ENCODE results near the gene MIB2. TPM values are rescaled to one million over a fixed set of nuclear protein-coding genes. Genes with fewer than 3 reads are reported as not detected.

The MIB2 gene
- total and polyA plus RNA-seq, 2 experiments from 2014 or later = 47.5 to 75.3 TPM

- H3K36me3 ChIP-seq (replicated peaks; ENCODE audit: insufficient read depth, low read depth) = no peaks in the 10 kb centered on the region
- no peaks in the 10 kb centered on the region for H3K79me2 ChIP-seq
- no peaks in the 10 kb centered on the region for H3K9me2 ChIP-seq (replicated peaks; ENCODE audit: insufficient read depth)
- H4K20me1 ChIP-seq (ENCODE audit: insufficient read depth, poor library complexity, severe bottlenecking) = no peaks in the 10 kb centered on the region
- TF ChIP-seq EZH2 (IDR thresholded peaks at IDR 0.05; ENCODE audit: borderline replicate concordance) = no peak
- no peak for TF ChIP-seq EZH2phosphoT487 (IDR thresholded peaks at IDR 0.05; ENCODE audit: low read depth, severe bottlenecking, unreplicated experiment)
- TF ChIP-seq CTCF (IDR thresholded peaks at IDR 0.05; ENCODE audit: poor library complexity) = no peak
- peak; percentile 4 for DNase-seq (ENCODE audit: low spot score)
- peaks cover 19% of the 10 kb centered on the region for H3K4me1 ChIP-seq (ENCODE audit: insufficient read depth)
- 97% methylated on average over 49 of the region's 53 CpGs for WGBS (ENCODE audit: low lambda C conversion rate, missing lambda C conversion rate)
- no peak overlapping the region for H2AFZ ChIP-seq
- H3K4me3 ChIP-seq = no peak overlapping the region
- no peak overlapping the region for H3K27ac ChIP-seq
- no peaks in the 10 kb centered on the region for H3K9me3 ChIP-seq (ENCODE audit: low read depth)
- no peak overlapping the region for H3K4me2 ChIP-seq
- peaks cover 15% of the 10 kb centered on the region for H3K27me3 ChIP-seq
Measured at GRCh38 chr1:1627829-1628753, 12.8 kb downstream of the MIB2 start.

GRCh38 chr1:1628754-1629429 is 13.6 kb downstream of the MIB2 start:
- H3K79me2 ChIP-seq = no peaks in the 10 kb centered on the region
- no peak overlapping the region for H2AFZ ChIP-seq
- H3K4me1 ChIP-seq (ENCODE audit: insufficient read depth) = peaks cover 19% of the 10 kb centered on the region
- no peak for TF ChIP-seq EZH2phosphoT487 (IDR thresholded peaks at IDR 0.05; ENCODE audit: low read depth, severe bottlenecking, unreplicated experiment)
- TF ChIP-seq EZH2 (IDR thresholded peaks at IDR 0.05; ENCODE audit: borderline replicate concordance) = no peak
- no peak for TF ChIP-seq CTCF (IDR thresholded peaks at IDR 0.05; ENCODE audit: poor library complexity)
- H3K4me3 ChIP-seq = no peak overlapping the region
- H3K4me2 ChIP-seq = no peak overlapping the region
- 71% methylated on average over 47 of the region's 53 CpGs for WGBS (ENCODE audit: low lambda C conversion rate, missing lambda C conversion rate)
- no peaks in the 10 kb centered on the region for H3K36me3 ChIP-seq (replicated peaks; ENCODE audit: insufficient read depth, low read depth)
- H3K27ac ChIP-seq = no peak overlapping the region
- no peaks in the 10 kb centered on the region for H3K9me3 ChIP-seq (ENCODE audit: low read depth)
- DNase-seq (ENCODE audit: low spot score) = no peak
- H4K20me1 ChIP-seq (ENCODE audit: insufficient read depth, poor library complexity, severe bottlenecking) = no peaks in the 10 kb centered on the region
- peaks cover 15% of the 10 kb centered on the region for H3K27me3 ChIP-seq
- H3K9me2 ChIP-seq (replicated peaks; ENCODE audit: insufficient read depth) = no peaks in the 10 kb centered on the region

- Histone ChIP-seq H3K4me2 (no peak overlapping the region), H3K4me3 (no peak overlapping the region), H3K27me3 (peaks cover 15% of the 10 kb centered on the region), H3K4me1 (ENCODE audit: insufficient read depth) (peaks cover 19% of the 10 kb centered on the region), H4K20me1 (ENCODE audit: insufficient read depth, poor library complexity, severe bottlenecking) (no peaks in the 10 kb centered on the region), H3K79me2 (no peaks in the 10 kb centered on the region), H2AFZ (no peak overlapping the region), H3K27ac (no peak overlapping the region), H3K9me3 (ENCODE audit: low read depth) (no peaks in the 10 kb centered on the region), H3K36me3 (replicated peaks; ENCODE audit: insufficient read depth, low read depth) (no peaks in the 10 kb centered on the region), H3K9me2 (replicated peaks; ENCODE audit: insufficient read depth) (no peaks in the 10 kb centered on the region)
- WGBS (ENCODE audit: low lambda C conversion rate, missing lambda C conversion rate) = 84% methylated on average over 10 of the region's 48 CpGs
- DNase-seq (ENCODE audit: low spot score) = no peak
- TF ChIP-seq EZH2 (IDR thresholded peaks at IDR 0.05; ENCODE audit: borderline replicate concordance) (no peak), EZH2phosphoT487 (IDR thresholded peaks at IDR 0.05; ENCODE audit: low read depth, severe bottlenecking, unreplicated experiment) (no peak), CTCF (IDR thresholded peaks at IDR 0.05; ENCODE audit: poor library complexity) (no peak)
Measured at GRCh38 chr1:1629430-1630190, 14.3 kb downstream of the MIB2 start.

All from hepatocyte (in vitro differentiated cells).